Esophagus squamous epithelium (tissue), 4 donors: Measurements from ENCODE around the gene STOML1.

Source experiments
- POLR2A ChIP-seq, 4 donors: fragments of 450-650 bp; IDR thresholded peaks; one replicate each; pipeline ENCODE4 v1.6.1; 2017; ENCODE audit warnings: antibody characterized with exemption in 4 of 4, mild to moderate bottlenecking in 4 of 4, moderate library complexity in 3 of 4
- TF ChIP-seq, protein P1 (sequence below), 6 experiments: fragments of 450-650 bp in 4 of 6; fragments of 200-600 bp in 2 of 6; sonication (generic) in 2 of 6; IDR thresholded peaks; one replicate each; pipeline ENCODE4 v1.5.1; 2016 to 2019; ENCODE audit warnings: antibody characterized with exemption in 6 of 6, mild to moderate bottlenecking in 4 of 6, moderate library complexity in 4 of 6

DNA sequence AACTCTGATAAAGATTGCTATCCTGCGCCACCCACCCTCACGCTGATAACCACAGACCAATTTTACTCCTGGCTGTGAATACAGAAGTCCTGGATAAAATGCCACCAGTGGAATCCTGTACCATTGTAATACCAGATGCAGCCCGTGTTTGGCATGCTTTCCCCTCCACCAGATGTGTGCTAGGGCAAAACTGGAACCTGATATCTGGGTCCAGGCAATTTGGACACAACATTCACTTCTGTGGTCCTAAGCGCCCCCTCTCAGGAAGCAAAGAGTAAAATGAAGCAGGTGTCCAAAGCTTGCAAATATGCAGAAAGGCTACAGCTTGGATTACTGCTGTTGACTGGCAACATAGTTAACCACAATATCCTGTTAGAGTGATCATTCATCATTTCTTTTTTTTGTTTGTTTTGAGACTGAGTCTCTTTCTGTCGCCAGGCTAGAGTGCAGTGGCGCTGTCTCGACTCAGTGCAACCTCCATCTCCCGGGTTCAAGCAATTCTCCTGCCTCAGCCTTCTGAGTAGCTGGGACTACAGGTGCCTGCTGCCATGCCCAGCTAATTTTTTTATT lies 33.0 kb downstream of the STOML1 start:
- TF ChIP-seq, protein P1, sequence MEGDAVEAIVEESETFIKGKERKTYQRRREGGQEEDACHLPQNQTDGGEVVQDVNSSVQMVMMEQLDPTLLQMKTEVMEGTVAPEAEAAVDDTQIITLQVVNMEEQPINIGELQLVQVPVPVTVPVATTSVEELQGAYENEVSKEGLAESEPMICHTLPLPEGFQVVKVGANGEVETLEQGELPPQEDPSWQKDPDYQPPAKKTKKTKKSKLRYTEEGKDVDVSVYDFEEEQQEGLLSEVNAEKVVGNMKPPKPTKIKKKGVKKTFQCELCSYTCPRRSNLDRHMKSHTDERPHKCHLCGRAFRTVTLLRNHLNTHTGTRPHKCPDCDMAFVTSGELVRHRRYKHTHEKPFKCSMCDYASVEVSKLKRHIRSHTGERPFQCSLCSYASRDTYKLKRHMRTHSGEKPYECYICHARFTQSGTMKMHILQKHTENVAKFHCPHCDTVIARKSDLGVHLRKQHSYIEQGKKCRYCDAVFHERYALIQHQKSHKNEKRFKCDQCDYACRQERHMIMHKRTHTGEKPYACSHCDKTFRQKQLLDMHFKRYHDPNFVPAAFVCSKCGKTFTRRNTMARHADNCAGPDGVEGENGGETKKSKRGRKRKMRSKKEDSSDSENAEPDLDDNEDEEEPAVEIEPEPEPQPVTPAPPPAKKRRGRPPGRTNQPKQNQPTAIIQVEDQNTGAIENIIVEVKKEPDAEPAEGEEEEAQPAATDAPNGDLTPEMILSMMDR (IDR thresholded peaks at IDR 0.05), result no peak
- TF ChIP-seq POLR2A (IDR thresholded peaks at IDR 0.05), result no peak
